Measurements from ENCODE around the gene KRT80.
"Not testable (repeated sequence)": the region's sequence is repeated elsewhere in the genome, so short reads cannot be mapped to it uniquely, and the experiment has no call there.

KRT80 gene
- total RNA-seq, result 0 to 0.12 (median 0) reads per million in 9 experiments

GRCh38 chr12:52191841-52192791 is at the start of gene KRT80:
Gene KRT80, minus strand, starts transcription at chr12:52192014. Its CDS starts 112 bp downstream, at chr12:52191902.
- Mint-ChIP-seq H3K9me3 (no peaks in the 10 kb centered on the region), H3K27me3 (peaks cover 22 to 81% of the 10 kb centered on the region in 2 donors), H3K27ac (no peak within 1 kb of the TSS), H3K4me1 (ENCODE audit: low read depth in 2 of 2) (no peaks in the 10 kb centered on the region), H3K36me3 (ENCODE audit: insufficient read depth) (no peaks in the 10 kb centered on the region), H3K4me3 (no peak within 1 kb of the TSS)
- DNase-seq (no peak), ATAC-seq (replicated peaks) (no peak)

GRCh38 chr12:52241205-52241842 is 49.5 kb upstream of the KRT80 start:
- ATAC-seq (replicated peaks), result no peak
- Mint-ChIP-seq H3K4me1 (ENCODE audit: low read depth in 2 of 2) (peaks cover 12% of the 10 kb centered on the region in 2 donors), H3K4me3 (no peak overlapping the region), H3K27ac (no peak overlapping the region), H3K36me3 (ENCODE audit: insufficient read depth) (no peaks in the 10 kb centered on the region), H3K27me3 (peaks cover 0 to 59% of the 10 kb centered on the region in 2 donors), H3K9me3 (no peaks in the 10 kb centered on the region)
- DNase-seq, result no peak

GRCh38 chr12:52240247-52240646 is 48.4 kb upstream of the KRT80 start:
- peaks cover 6 to 56% of the 10 kb centered on the region in 2 donors for H3K27me3 Mint-ChIP-seq
- H3K36me3 Mint-ChIP-seq (ENCODE audit: insufficient read depth); H3K4me3 Mint-ChIP-seq; ATAC-seq (replicated peaks); DNase-seq; H3K27ac Mint-ChIP-seq; H3K9me3 Mint-ChIP-seq: not testable (repeated sequence)
- H3K4me1 Mint-ChIP-seq (ENCODE audit: low read depth in 2 of 2), result peaks cover 12% of the 10 kb centered on the region in 2 donors

GRCh38 chr12:52239767-52240166 is 48.0 kb upstream of the KRT80 start:
- H3K27me3 Mint-ChIP-seq, result peaks cover 7 to 56% of the 10 kb centered on the region in 2 donors
- H3K27ac Mint-ChIP-seq, result no peak overlapping the region
- no peak for DNase-seq
- peaks cover 12% of the 10 kb centered on the region in 2 donors for H3K4me1 Mint-ChIP-seq (ENCODE audit: low read depth in 2 of 2)
- no peaks in the 10 kb centered on the region for H3K36me3 Mint-ChIP-seq (ENCODE audit: insufficient read depth)
- no peak overlapping the region for H3K4me3 Mint-ChIP-seq
- no peaks in the 10 kb centered on the region for H3K9me3 Mint-ChIP-seq
- no peak for ATAC-seq (replicated peaks)

- no peak for DNase-seq
- Mint-ChIP-seq H3K27me3 (peaks cover 14 to 57% of the 10 kb centered on the region in 2 donors), H3K27ac (no peak overlapping the region), H3K4me3 (no peak overlapping the region), H3K9me3 (no peaks in the 10 kb centered on the region), H3K4me1 (ENCODE audit: low read depth in 2 of 2) (peaks cover 7 to 8% of the 10 kb centered on the region in 2 donors), H3K36me3 (ENCODE audit: insufficient read depth) (no peaks in the 10 kb centered on the region)
- ATAC-seq (replicated peaks), result no peak
Observed at GRCh38 chr12:52238916-52239646, 47.3 kb upstream of the KRT80 start.

GRCh38 chr12:52238207-52238840 is 46.5 kb upstream of the KRT80 start:
- ATAC-seq (replicated peaks) (no peak), DNase-seq (no peak)
- Mint-ChIP-seq H3K4me3 (no peak overlapping the region), H3K27me3 (peaks cover 20 to 57% of the 10 kb centered on the region in 2 donors), H3K27ac (no peak overlapping the region), H3K4me1 (ENCODE audit: low read depth in 2 of 2) (peaks cover under 1 to 3% of the 10 kb centered on the region in 2 donors), H3K9me3 (no peaks in the 10 kb centered on the region), H3K36me3 (ENCODE audit: insufficient read depth) (no peaks in the 10 kb centered on the region)

- no peak overlapping the region for H3K27ac Mint-ChIP-seq
- no peak overlapping the region for H3K4me3 Mint-ChIP-seq
- peaks cover 0 to 3% of the 10 kb centered on the region in 2 donors for H3K4me1 Mint-ChIP-seq (ENCODE audit: low read depth in 2 of 2)
- H3K36me3 Mint-ChIP-seq (ENCODE audit: insufficient read depth), result no peaks in the 10 kb centered on the region
- DNase-seq (no peak), ATAC-seq (replicated peaks) (no peak)
- peaks cover 31 to 64% of the 10 kb centered on the region in 2 donors for H3K27me3 Mint-ChIP-seq
- no peaks in the 10 kb centered on the region for H3K9me3 Mint-ChIP-seq
Observed at GRCh38 chr12:52236386-52237050, 44.7 kb upstream of the KRT80 start.

- peaks cover 0 to 3% of the 10 kb centered on the region in 2 donors for H3K4me1 Mint-ChIP-seq (ENCODE audit: low read depth in 2 of 2)
- no peak for DNase-seq
- no peak overlapping the region for H3K27ac Mint-ChIP-seq
- no peak overlapping the region for H3K4me3 Mint-ChIP-seq
- no peaks in the 10 kb centered on the region for H3K9me3 Mint-ChIP-seq
- H3K36me3 Mint-ChIP-seq (ENCODE audit: insufficient read depth), result no peaks in the 10 kb centered on the region
- no peak for ATAC-seq (replicated peaks)
- peaks cover 38 to 64% of the 10 kb centered on the region in 2 donors for H3K27me3 Mint-ChIP-seq
Observed at GRCh38 chr12:52235822-52236361, 44.1 kb upstream of the KRT80 start.

GRCh38 chr12:52235001-52235764 is 43.4 kb upstream of the KRT80 start:
- Mint-ChIP-seq H3K27me3 (peaks cover 45 to 71% of the 10 kb centered on the region in 2 donors), H3K36me3 (ENCODE audit: insufficient read depth) (no peaks in the 10 kb centered on the region), H3K27ac (no peak overlapping the region), H3K9me3 (no peaks in the 10 kb centered on the region), H3K4me3 (no peak overlapping the region), H3K4me1 (ENCODE audit: low read depth in 2 of 2) (peaks cover 0 to 3% of the 10 kb centered on the region in 2 donors)
- ATAC-seq (replicated peaks) (no peak), DNase-seq (no peak)

GRCh38 chr12:52234223-52234810 is 42.5 kb upstream of the KRT80 start:
- peaks cover 53 to 74% of the 10 kb centered on the region in 2 donors for H3K27me3 Mint-ChIP-seq
- ATAC-seq (replicated peaks) (no peak), DNase-seq (no peak)
- H3K36me3 Mint-ChIP-seq (ENCODE audit: insufficient read depth), result no peaks in the 10 kb centered on the region
- H3K27ac Mint-ChIP-seq, result no peak overlapping the region
- peaks cover 0 to 3% of the 10 kb centered on the region in 2 donors for H3K4me1 Mint-ChIP-seq (ENCODE audit: low read depth in 2 of 2)
- H3K4me3 Mint-ChIP-seq, result no peak overlapping the region
- H3K9me3 Mint-ChIP-seq, result no peaks in the 10 kb centered on the region

GRCh38 chr12:52233462-52234207 is 41.8 kb upstream of the KRT80 start:
- DNase-seq (no peak), ATAC-seq (replicated peaks) (no peak)
- H3K9me3 Mint-ChIP-seq, result no peaks in the 10 kb centered on the region
- H3K27me3 Mint-ChIP-seq, result peaks cover 58 to 74% of the 10 kb centered on the region in 2 donors
- no peaks in the 10 kb centered on the region for H3K36me3 Mint-ChIP-seq (ENCODE audit: insufficient read depth)
- H3K27ac Mint-ChIP-seq, result no peak overlapping the region
- peaks cover 0 to 3% of the 10 kb centered on the region in 2 donors for H3K4me1 Mint-ChIP-seq (ENCODE audit: low read depth in 2 of 2)
- H3K4me3 Mint-ChIP-seq, result no peak overlapping the region

Measured in effector memory CD8-positive, alpha-beta T cell (primary cell).